Kidney epithelial cell (primary cell): Measurements from ENCODE around the gene DENND1C. TPM values are rescaled to one million over a fixed set of nuclear protein-coding genes. Genes with fewer than 3 reads are reported as not detected.
"Not testable (repeated sequence)": the region's sequence is repeated elsewhere in the genome, so short reads cannot be mapped to it uniquely, and the experiment has no call there.

Experiments used
- DNase-seq: peaks from one replicate; pipeline ENCODE4 v3.0.0-alpha.2; 2010; ENCODE audit warnings: low read depth
- H3K27me3 ChIP-seq: 2 replicates; pipeline ENCODE4 v1.6.0; 2011; ENCODE audit warnings: low read length; ENCODE audit not compliant: control insufficient read depth, insufficient read depth
- H3K36me3 ChIP-seq: 2 replicates; pipeline ENCODE4 v1.5.1; 2011; ENCODE audit warnings: low read length; ENCODE audit not compliant: control insufficient read depth, insufficient read depth
- H3K4me3 ChIP-seq: 2 replicates; pipeline ENCODE4 v1.5.1; 2011; ENCODE audit warnings: low read depth, mild to moderate bottlenecking, control low read depth, low read length
- CTCF ChIP-seq: IDR thresholded peaks from 2 replicates; pipeline ENCODE4 v1.5.1; 2011; ENCODE audit warnings: mild to moderate bottlenecking, moderate library complexity, low read length, control low read depth, inconsistent platforms; ENCODE audit not compliant: insufficient read depth, poor library complexity, severe bottlenecking
- total RNA-seq: library from RNA; depleted of rRNA; stranded (reverse); fragments of >200 nt; gene quantifications from 2 replicates; pipeline ENCODE4 v1.2.3, GENCODE V29; 2015

Gene DENND1C
- total RNA-seq, 1 donor from 2014 or later = 4.6 TPM

- no peak for DNase-seq
- no peak for TF ChIP-seq CTCF
- no peaks in the 10 kb centered on the region for H3K36me3 ChIP-seq
- H3K4me3 ChIP-seq = no peak within 1 kb of the TSS
- peaks cover 7% of the 10 kb centered on the region for H3K27me3 ChIP-seq
Measured at GRCh38 chr19:6433663-6434062, 47.9 kb downstream of the DENND1C start, which contains the start of gene SLC25A41. SLC25A41 (minus strand) TSS chr19:6433763; CDS start chr19:6433693, 70 bp downstream.

DNA sequence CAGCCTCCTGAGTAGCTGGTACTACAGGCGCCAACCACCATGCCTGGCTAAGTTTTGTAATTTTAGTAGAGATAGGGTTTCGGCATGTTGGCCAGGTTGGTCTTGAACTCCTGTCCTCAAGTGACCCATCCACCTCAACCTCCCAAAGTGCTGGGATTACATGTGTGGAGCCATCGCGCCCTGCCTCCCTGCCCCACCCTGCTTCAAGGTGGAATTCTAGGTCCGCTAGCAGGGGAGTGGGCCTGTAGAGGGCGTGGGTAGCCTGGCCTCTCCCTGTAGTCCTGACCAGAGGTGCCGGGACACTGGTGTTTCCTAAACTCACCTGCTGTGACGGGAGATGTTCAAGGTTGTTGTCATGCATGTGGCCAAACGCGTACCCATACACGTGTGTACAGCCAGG is 48.4 kb downstream of the DENND1C start:
- H3K27me3 ChIP-seq = peaks cover 7% of the 10 kb centered on the region
- no peak for DNase-seq
- no peak for TF ChIP-seq CTCF

GRCh38 chr19:6431891-6432290 is 49.7 kb downstream of the DENND1C start:
- no peak for TF ChIP-seq CTCF
- H3K36me3 ChIP-seq = no peaks in the 10 kb centered on the region
- no peak for DNase-seq
- peaks cover 7% of the 10 kb centered on the region for H3K27me3 ChIP-seq
- no peak overlapping the region for H3K4me3 ChIP-seq

More for the DNA sequence above, 48.4 kb downstream of the DENND1C start:
- H3K36me3 ChIP-seq = no peaks in the 10 kb centered on the region
- no peak overlapping the region for H3K4me3 ChIP-seq

DNA sequence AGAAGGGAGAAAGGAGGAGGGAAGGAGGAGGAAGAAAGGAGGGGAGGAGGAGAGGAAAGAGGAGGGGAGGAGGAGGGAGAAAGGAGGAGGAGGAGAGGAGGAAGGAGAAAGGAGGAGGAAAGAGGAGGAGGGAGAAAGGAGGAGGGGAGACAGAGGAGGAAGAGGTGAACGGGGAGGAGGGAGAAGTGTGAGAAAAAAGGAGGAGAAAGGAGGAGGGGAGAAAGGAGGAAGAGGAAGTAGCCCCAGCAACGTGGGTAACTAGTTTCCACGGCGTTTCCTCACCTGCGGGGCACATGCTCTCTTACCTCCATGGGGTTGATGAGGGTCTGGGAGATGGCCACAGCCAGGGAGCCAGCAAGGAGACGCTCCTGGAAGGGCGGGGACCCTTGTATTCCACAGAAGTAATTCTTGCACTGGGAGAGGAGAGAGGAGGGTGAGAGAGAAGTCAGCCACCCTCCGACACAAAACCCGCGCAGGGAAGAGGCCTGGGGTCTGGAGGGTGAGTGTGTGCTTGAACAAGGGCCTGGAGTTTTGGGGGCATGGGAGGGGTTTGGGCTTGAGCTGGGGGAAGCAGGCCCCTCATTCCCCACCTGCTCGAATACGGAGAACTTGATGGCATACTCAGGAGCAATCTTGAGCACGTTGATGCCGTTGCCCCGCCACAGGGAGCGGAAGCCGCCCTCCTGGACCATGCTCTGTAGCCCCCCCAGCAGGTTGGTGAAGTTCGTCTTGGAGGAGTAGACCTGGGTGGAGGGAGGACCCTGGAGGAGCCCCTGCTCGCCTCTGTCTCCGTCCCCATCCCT is 52.0 kb downstream of the DENND1C start:
- no peak for TF ChIP-seq CTCF
- Histone ChIP-seq H3K27me3 (peaks cover 7% of the 10 kb centered on the region), H3K36me3 (no peaks in the 10 kb centered on the region), H3K4me3 (no peak overlapping the region)
- no peak for DNase-seq

DNA sequence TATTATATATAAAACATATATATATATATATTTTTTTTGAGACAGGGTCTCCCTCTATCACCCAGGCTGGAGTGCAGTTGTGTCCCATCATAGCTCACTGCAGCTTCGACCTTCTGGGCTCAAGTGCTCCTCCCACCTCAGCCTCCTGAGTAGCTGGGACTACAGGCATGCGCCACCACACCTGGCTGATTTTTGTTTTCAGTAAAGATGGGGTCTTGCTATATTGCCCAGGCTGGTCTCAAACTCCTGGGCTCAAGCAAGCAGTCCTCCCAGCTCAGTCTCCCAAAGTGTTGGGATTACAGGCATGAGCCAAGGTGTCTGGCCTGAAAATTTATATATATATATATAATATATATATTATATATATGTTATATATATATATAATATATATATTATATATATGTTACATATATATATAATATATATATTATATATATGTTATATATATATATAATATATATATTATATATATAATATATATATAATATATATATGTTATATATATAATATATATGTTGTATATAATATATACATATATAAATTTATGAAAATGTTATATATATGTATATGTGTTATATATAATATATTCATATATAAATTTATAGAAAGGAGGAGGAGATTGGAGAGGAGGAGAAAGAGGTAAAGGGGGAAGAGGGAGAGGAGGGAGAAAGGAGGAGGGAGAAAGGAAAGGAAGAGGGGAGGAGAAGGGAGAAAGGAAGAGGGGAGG is 52.7 kb downstream of the DENND1C start:
- H3K27me3 ChIP-seq, DNase-seq: not testable (repeated sequence)

GRCh38 chr19:6427131-6427530 is 54.5 kb downstream of the DENND1C start:
- Histone ChIP-seq H3K27me3 (peaks cover 7% of the 10 kb centered on the region), H3K36me3 (no peaks in the 10 kb centered on the region), H3K4me3 (no peak overlapping the region)
- no peak for DNase-seq
- TF ChIP-seq CTCF = no peak

More for the DNA sequence above, 52.7 kb downstream of the DENND1C start:
- not testable (repeated sequence) for H3K36me3 ChIP-seq, H3K4me3 ChIP-seq
